Glomerular endothelial cell (primary cell): ENCODE measurements around the gene EGFR. TPM values are rescaled to one million over a fixed set of nuclear protein-coding genes. Genes with fewer than 3 reads are reported as not detected.
"Not testable (repeated sequence)": the region's sequence is repeated elsewhere in the genome, so short reads cannot be mapped to it uniquely, and the experiment has no call there.

Experiments used
- DNase-seq: peaks from one replicate; pipeline ENCODE4 v3.0.0-alpha.2; 2011; ENCODE audit warnings: low read depth, low spot score; ENCODE audit errors: extremely low read depth
- total RNA-seq: library from RNA; depleted of rRNA; stranded (reverse); fragments of >200 nt; gene quantifications from 2 replicates; pipeline ENCODE4 v1.2.3, GENCODE V29; 2015

EGFR gene
- total RNA-seq, 1 donor from 2014 or later = 21.7 TPM

- DNase-seq = no peak
Observed at GRCh38 chr7:55034776-55035175, 16.0 kb downstream of the EGFR start.

GRCh38 chr7:55035410-55035809 lies 16.6 kb downstream of the EGFR start:
- DNase-seq = not testable (repeated sequence)

DNA sequence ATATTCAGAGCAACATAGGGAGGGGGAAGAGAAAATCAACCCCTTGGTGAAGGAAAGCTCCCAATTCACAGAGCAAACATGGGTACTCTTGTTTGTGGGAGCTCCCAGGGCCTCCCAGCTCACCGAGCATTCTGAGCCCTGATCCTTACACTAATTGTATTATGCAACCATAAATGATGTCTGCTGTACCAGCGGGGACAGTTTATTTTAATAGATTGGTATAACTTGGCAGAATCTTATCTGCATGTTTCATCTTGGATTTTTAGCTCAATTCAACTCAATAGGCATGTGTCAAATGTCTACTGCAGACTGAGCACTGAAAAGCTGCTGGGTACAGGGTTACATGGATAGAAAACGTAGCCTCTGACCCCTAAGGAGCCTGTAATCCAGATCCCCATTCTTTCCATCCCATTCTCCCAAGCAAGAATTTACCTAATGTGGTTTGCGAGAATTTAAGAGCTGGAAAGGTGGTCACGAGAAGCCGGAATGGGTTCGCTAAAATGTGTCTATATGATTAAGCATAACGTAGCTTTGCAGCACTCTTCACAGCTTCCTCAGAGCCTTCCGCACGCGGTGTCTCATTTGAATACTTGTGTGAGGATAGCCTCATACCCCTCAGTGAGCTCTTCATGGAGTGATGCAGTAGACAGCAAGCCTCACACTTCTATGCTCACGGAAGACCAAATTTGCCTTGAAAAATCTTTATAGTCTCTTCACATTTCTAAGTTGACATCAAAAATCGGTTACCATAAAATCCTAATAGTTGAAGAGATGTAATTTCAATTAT lies 18.3 kb downstream of the EGFR start:
- no peak for DNase-seq

DNA sequence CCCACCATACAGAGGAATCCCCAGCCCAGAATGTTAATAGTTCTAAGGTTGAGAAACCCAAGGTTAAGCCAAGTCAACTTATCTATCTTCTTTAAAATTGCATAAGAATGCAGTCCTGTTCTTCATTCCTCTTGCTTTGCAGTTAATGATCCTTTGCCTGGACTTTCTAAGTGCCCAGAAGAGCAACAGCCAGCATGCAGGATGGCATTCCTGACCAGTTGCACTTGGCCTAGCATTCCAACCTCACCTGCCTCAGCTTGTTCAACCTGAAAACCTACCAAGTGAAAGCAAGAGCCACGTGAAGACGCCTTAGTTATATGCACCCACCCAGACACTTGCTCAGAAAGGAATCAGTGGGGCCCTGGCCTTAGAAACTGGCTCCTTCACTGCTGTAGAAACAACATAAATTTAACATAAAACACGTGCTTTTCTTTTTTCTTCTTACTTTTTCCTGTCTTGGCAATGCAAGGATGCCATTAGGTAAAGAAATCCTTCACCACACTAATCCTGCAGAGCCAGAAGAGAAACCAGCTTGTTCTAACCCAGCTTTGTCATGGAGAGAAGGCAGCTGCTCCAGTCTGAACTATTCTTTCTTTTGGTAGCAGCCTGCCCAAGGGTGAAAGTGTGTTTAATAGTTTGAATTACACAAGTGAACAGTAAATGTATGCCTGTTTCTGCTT lies 25.0 kb downstream of the EGFR start:
- no peak for DNase-seq

DNA sequence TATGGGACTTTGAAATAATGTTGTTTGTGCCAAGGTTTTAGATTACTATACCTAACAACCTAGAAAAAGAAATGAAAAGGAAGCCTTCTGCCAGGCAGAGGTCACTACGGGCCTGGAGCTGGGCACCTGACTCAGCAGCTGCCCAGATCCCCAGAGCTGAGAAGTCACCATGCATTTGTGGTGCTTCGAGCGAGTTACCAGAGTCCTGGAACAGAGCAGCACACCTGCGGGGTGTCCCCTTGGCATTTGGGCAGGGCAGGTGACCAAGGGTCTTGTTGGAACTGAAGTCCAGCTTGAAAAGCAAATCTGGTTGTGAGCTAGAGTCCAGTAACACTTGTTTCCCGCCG lies 25.5 kb downstream of the EGFR start:
- DNase-seq = no peak

DNA sequence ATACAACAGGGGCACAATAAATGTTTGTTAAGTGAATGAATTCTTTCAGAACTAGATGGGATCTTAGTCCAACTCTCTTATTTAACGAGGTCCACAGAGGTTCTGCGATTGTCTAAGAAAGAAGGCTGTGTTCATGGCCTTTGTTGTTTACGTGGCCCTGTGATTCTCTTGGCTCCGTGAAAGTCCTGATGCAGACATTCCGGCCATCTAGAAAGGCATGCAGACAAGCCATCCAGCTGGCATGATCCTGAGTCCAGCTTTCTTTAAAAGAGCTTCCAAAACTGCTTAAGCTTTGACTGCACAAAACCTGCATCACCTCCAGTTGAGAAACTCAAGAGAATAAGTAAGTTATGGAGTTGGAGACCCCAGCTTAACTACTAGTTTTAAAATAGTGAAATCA lies 26.0 kb downstream of the EGFR start:
- DNase-seq = no peak

DNA sequence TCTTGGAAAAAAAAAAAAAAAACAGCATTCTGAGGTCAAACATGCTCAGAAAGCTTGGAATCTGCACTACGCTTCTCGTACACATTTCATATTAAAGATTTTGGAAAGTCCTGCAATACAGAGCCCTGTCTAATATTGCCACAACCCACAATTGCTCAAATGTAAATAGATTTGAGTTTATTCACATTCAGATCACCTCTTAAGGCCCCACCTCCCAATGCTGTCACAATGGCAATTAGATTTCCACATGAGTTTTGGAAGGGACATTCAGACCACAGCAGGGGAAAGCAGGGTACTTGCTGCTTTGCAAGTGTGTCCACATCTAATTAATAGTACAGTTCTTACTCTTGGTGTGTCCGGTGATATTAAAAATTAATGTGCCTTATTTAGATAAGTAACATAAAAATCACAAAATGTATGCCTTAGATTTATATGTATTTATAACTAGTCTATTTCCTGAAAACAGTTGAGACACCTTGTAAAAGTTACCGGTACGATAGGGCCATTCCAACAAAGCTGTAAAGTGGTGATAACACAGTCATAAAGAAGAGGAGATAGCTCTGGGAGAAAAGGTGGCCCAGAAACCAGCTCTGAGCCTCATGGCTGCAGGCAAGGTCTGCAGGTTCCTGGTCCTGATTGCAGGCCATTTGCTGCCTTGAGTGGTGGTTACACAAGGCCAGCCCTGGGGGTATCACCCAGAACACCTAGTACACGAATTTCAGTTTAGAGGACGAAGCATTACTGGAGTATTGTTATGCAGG lies 27.9 kb downstream of the EGFR start:
- DNase-seq = no peak

GRCh38 chr7:55048221-55048859 lies 29.5 kb downstream of the EGFR start:
- DNase-seq = no peak

- no peak for DNase-seq
Observed at GRCh38 chr7:55050281-55050680, 31.5 kb downstream of the EGFR start.

- no peak for DNase-seq
Observed at GRCh38 chr7:55052081-55052480, 33.3 kb downstream of the EGFR start.

- no peak for DNase-seq
Observed at GRCh38 chr7:55052741-55053427, 34.1 kb downstream of the EGFR start.

- no peak for DNase-seq
Observed at GRCh38 chr7:55053651-55054571, 35.1 kb downstream of the EGFR start.

GRCh38 chr7:55054758-55055157 lies 35.9 kb downstream of the EGFR start:
- no peak for DNase-seq

DNA sequence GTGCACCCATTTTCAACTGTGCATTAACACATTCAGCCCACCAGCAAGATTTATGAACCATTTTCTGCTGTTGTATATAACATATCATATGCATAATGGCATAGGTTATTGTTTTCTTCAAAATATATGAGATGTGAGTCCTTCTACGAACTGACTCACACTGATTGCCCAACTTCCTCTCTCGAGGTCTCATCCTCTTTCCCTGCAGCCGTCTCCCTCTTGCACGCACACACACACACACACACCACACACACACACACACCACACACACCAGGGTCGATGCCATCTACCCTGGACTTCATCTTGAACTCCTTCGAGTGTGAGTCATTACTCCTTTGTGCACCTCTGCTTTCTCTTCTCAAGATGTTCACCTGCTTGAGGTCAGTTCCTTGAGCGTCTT lies 36.7 kb downstream of the EGFR start:
- DNase-seq = no peak

DNA sequence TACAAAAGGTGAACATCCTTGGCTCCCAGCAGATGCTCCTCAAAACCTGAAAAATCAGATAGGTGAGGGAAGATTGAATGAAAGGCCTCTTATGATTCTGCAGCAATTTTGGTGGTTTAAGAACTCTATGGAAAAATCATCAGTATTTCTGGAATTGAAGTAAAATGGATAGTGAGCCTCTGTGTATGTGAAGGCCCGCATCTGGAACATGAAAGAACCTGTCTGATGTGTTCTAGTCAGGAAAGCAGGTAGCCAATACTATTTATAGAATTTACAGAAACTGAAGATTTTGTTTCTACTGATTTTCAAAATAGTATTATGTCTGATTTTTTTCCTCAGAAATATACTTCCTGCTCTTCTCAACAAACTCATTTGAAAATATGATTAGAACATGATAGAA lies 37.3 kb downstream of the EGFR start:
- DNase-seq = no peak

DNA sequence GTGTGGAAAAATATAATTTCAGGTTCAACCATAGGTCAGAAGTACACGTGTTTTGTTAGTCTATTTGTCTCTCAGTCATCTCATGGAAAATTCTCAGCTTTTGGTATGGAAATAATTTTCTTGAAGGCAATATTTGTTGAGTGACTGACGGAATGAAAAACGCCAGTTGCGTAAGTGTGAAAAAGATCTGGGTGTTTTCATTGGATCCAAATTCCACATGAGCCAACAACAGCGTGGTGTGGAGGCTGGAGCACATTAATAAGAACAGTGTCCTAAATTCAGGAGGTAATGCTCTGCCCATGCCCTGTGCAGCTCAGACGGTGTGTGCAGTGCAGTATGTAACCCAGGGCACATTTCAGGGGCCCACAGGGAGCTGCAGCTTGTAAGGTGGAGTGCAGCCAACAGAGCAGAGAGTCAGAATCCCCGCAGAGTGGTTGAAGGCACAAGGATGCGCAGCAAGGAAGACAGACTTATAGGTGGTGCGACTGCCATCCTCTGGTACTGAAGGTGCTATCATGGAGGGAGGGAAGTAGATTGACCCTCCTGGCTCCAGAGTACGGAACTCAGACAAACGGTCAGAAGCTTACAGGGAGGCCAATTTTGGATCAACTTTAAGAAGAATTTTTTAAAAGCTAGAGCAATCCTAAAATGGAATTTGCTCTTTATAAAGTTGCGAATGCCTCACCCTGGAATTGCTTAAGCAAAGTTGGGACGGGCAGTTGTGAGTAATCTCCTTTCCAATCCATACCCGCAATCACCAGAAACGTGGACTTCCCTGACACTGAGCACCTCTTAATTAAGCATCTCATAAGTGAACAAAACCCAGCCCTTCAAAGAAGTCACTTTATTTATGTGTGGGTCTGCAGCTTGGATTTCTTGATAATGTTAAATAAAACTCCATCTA lies 38.0 kb downstream of the EGFR start:
- DNase-seq = no peak

DNA sequence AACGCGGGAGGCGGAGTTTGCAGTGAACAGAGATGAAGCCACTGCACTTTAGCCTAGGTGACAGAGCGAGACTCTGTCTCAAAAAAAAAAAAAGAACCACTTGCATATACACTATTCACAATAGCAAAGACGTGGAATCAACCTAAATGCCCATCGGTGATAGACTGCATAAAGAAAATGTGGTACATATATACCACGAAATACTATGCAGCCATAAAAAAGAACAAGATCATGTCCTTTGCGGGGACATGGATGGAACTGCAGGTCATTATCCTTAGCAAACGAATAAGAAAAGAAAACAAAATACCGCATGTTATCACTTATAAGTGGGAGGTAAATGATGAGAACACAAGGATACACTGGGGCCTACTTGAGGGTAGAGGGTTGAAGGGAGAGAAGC lies 39.5 kb downstream of the EGFR start:
- DNase-seq = no peak

- no peak for DNase-seq
Observed at GRCh38 chr7:55059021-55059420, 40.2 kb downstream of the EGFR start.

- DNase-seq = no peak
Observed at GRCh38 chr7:55060085-55060484, 41.3 kb downstream of the EGFR start.
